Embryonic facial prominence (tissue), 1 donor: ENCODE measurements around the gene NPY1R.

Source experiments
- DNase-seq: peaks from one replicate; pipeline ENCODE4 v3.0.0-alpha.2; 2016; ENCODE audit errors: extremely low spot score

Gene NPY1R

DNA sequence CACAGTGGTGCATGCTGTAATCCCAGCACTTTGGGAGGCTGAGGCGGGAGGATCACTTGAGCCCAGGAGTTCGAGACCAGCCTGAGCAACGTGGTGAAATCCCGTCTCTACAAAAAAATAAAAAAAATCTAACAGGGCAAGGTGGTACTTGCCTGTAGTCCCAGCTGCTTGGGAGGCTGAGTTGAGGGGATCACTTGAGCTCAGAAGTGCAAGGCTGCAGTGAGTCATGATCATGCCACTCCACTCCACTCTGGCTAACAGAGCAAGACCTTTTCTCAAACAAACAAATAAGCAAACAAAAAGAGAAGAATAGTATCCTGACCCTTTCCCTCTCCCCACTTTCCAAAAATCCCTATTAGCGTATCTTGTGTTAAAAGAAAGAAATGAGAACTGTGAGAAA, 52.7 kb downstream of the NPY1R start:
- DNase-seq: no peak

DNA sequence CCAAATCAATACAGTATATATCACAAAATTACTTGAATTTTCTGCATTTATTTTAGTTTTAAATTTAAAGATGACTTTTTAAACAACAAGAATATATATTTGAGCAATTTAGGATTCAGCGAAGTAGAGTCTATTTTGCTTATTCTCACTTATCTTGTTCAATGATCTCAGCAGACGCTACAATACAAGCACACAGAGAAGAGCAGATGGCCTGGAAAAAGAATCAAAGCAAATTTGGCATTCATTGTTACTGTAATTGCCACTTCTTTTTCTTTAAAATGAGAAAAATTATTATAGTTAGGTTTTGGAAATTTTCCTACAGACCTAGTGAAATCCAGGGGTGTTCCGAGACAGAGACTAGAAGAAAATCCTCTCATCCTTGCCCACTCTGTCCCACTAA, 57.5 kb downstream of the NPY1R start:
- DNase-seq: no peak
